HG02943 (cell line): ENCODE measurements around the gene ABHD16A.
A peak's percentile ranks its signal among the peaks of the same experiment; 100 is the strongest.

Source experiments
- ATAC-seq: cut with Tn5 transposase; IDR thresholded peaks from one replicate; pipeline ENCODE4 v1.9.1; 2021; ENCODE audit warnings: mild to moderate bottlenecking, low read depth, moderate library complexity; ENCODE audit not compliant: unreplicated experiment

The ABHD16A gene

DNA sequence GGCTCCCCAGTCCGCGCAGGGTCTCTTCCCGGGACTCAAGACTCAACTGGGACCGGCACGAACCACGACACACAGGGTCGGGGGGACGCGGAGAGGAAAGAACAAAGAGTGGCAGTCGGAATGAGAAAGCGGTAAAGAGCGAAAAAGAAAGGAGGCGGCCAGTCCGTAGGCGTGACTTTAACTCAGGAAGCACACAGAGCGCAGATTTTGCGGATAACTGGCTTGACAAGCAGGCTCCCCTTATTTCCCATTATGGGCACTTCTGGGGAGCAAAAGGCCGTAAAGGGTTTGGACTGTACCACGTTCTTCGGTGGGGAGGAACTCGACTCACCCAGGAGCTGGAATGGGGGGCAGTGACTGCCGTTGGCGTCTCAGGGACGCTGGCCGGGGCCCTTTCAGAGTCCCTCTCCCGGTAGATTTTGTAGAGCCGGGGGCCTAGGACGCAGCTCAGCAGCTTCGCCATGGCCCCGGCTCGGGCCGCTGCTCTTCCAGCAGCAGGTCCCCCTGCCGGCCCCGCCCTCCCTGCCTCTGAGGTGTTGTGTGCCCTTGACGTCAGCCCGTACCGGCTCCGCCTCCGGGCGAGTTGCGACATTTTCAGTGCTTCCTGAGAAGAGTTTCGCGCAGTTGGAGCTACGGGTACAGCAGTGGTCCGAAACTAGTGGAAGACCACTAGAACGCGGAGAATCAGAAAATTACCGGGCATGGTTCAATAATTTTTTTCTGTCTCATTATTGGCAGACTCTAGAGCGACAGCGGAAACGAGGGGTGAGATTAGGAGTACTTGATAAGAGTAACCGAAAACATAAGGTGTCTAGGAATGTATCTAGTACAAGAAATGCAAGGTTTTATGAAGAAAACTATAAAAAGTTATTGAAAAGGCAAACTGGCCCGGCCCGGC, at the start of gene ABHD16A:
Gene ABHD16A, minus strand, starts transcription at position 506 of the 898 bp plus-strand sequence. Its CDS starts 43 bp downstream, at position 463.
- ATAC-seq, result peak; percentile 75

DNA sequence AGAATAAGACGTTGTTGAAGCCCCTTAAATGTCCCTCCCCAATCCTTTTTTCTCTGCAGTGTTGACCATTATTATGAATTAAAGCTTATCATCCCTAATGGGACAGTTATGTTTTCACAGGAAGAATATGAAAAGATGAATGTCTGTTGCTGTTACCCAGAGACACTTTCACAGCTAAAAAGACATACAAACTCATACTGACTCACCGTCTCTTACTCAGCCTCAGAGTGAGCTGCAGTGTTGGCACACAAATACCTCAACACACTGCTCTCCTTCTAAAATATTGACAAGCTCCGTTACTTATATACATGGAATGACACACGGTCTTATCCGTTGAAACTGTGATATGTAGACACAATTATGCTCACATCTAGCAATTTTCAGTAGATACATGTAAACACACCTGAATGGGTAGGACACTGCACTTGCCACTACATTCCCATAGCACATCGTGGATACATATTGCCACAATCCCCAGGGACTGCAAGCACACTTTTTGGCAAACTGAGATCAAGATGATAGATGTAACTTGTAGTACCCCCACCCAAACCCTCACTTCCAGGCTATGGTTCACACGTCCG, 49.7 kb upstream of the ABHD16A start:
- ATAC-seq, result no peak

DNA sequence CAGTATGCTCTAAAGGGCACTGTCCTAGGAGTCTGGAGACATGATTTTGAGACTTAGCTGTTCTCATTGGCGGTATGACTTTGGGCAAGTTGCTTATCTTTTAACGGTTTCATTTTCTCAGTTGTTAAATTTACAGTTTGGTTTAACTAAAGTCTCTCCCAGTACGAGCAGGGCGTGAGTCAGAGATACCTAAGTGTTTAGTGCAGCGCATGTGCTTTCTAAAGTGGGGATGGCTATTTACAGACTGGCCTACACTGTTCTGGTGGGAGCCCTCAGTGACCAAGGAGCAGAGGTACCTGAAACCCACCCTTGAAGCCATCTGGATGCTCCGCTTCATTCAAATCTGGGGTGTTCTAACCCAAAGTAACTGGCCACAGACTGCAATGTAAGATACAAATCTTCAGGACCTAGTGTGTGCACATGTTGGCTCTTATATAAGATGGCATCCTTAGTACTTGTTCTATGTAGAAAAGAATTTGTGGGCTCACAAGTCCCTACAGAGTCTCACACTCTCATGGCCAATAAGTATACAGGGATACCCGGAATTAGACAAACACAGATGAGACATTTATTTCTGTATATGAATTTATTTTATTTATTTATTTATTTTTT, 47.4 kb upstream of the ABHD16A start:
- ATAC-seq, result no peak

DNA sequence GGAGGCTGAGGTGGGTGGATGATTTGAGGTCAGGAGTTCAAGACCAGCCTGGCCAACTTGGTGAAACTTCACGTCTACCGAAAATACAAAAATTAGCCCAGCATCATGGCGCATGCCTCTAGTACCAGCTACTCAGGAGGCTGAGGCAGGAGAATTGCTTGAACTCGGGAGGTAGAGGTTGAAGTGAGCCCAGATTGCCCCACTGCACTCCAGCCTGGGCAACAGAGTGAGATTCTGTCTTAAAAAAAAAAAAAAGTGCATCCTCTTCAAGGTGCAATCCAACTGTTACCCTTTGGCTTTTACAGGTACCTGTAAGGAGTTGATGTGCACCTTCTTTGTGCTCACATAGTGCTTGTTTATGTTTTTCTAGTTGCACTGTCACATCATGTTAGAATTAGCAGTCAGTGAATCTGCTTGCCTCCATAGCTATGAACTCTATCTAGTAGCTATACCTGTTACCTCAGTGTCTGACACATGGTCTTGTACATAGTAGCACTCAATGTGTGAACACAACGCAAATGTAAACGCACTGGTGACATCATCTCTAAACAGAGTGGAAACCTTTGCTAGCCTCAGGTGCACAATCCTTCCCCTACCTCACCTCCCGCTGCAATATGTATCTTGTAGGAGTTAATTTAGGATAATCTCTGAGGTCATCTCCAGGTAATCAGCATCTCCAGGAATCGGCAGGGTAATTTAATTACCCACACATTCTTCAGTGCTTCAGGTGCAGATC, 46.3 kb upstream of the ABHD16A start:
- no peak for ATAC-seq

DNA sequence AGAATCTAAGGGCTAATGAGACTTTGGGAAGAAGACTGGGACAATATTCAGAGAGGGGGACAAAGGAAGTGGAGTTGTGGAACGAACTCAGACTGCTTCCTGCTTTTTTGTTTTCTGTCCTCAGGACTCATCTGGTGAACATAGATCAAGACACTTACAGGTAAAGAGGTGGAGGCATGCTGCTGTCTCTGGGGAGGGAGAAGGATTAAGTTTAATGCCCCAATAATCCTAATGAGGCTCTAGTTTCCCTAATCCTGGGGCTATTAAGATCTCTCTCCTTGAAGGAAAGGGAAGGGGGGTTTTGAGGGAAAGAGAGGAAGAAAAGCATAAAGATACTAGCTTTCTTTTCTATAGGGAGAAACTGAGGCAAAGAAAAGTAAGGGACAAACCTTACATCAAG, 41.3 kb upstream of the ABHD16A start:
- no peak for ATAC-seq

DNA sequence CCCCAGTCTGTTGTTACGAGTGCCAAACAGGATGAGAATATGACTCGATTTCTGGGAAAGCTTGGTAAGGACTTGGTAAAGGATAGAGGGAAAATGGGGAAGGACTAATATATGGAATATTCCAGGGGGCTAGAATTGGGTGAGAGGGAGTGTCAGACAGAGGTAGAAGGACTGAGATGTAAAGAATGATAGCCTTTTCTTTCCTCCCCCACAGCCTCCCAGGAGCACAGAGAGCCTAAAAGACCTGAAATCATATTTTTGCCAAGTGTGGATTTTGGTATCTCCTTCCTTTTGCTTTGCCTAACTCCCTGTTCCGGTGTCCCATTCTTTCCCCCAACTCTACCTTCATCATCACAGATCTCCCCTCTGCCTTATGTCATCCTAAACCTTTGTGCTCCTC, 39.8 kb upstream of the ABHD16A start:
- ATAC-seq, result no peak

DNA sequence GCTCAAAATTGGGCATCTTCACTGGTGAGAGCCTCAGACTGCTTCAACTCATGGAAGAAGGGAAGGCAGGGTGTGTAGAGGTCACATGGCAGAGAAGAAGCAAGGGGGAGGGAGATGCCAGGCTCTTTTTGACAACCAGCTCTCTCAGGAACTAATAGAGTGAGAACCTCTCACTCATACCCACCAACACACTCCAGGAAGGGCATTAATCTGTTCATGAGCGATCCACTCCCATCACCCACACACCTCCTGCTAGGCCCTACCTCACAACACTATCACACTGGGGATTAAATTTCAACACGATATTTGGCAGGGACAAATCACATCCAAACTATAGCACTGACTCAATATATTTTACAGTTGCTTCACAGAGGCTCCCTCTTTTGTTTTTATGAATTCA, 38.7 kb upstream of the ABHD16A start:
- ATAC-seq, result no peak

DNA sequence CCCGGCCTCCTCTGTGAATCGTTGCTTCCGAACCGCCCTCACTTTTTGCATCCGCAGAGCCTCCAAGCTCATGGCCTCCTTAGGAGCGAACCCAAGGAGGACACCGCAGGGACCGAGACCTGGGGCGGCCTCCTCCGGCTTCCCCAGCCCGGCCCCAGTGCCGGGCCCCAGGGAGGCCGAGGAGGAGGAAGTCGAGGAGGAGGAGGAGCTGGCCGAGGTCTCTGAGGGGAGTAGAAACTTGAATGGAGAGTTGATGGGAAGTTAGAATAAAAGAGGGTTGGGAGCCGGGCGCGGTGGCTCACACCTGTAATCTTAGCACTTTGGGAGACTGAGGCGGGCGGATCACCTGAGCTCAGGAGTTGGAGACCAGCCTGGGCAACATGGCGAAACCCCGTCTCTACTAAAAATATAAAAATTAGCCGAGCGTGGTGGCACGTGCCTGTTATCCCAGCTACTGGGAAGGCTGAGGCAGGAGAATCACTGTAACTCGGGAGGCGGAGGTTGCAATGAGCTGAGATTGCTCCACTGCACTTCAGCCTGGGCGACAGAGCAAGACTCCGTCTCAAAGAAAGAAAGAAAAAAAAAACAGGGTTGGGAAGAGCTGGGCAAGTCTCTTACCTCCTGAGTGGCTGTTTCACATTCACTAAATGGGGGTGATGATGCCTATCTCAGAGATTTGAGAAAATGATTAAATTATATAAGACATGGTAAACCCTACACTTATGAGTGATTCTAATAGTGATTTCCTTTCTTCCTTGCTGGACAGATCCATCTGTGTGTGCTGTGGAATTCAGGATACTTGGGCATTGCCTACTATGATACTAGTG, 37.5 kb upstream of the ABHD16A start:
- no peak for ATAC-seq

DNA sequence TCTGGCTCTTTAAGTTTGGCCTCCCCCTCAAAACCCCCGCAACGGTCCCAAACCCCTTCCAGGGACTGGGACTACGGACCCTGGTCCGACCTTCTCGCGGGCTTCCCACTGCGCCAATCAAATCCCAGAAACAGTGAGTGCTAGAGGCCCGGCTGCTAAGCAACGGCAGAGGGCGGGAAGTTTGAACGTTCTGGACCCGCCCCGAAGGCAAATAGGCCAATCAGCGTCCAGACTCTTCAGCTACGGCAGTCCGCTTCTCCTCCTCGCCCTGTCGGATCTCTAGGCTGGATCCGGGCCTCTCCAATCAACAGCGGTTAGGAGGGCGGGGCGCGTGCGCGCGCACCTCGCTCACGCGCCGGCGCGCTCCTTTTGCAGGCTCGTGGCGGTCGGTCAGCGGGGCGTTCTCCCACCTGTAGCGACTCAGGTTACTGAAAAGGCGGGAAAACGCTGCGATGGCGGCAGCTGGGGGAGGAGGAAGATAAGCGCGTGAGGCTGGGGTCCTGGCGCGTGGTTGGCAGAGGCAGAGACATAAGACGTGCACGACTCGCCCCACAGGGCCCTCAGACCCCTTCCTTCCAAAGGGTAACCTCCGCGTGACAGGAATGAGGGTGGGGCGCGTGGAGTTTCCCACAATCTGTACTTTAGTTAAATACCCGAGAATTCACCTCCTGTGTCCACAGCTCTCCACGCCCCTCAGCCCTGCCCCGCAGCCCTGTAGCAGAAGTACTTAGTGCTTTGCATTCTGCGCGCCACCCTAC, 36.7 kb upstream of the ABHD16A start, which contains the start of gene MSH5:
Gene MSH5, plus strand, starts transcription at position 367 of the 758 bp plus-strand sequence. CDS start 462 bp downstream, outside the sequence.
- peak; percentile 62 for ATAC-seq

DNA sequence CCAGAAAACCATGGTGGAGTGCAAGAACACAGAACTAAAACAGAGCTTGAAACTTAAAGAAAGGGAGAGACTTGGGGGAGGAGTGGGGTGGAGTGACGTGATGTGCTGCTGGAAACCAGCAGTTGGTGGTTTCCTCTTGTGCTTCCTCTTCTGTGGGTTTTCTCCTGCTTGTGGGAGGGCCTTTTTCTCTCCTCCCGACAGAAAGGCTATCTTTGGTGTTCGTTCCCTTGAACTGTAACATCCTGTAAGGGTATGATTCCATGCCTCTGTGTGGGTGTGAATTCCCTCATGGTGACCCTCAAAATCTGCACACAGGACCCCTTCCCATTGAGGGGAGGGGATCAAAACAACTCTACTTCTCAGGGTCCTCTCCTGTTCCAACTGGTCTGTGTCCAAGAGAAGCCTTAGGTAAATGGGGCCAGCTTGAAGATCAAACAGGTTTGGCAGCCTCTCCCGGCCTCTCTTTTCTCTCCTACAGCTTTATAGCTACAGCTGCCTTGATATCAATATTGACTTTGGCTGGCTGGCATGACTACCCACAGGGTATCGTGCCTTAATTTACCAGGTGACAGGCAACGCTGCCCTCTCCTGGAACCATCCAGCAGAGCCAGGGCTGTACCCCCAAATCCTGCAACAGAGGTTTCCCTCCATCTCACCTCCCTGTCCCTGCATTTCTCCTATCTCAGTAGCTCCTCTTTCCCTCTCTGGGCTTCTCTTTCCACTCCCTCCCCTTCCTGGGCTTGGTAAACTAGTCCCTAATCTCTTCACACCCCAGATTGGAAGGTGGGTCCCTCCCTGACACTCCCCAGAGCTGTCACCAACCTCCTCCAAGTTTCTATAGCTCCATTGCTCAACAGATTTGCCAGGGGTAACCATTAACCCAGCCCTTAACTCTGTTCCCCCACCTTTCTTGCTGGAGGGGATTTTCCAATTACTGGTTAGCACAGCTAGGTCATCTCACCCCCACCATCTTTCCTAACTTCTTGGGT, 35.2 kb upstream of the ABHD16A start:
- ATAC-seq, result no peak

DNA sequence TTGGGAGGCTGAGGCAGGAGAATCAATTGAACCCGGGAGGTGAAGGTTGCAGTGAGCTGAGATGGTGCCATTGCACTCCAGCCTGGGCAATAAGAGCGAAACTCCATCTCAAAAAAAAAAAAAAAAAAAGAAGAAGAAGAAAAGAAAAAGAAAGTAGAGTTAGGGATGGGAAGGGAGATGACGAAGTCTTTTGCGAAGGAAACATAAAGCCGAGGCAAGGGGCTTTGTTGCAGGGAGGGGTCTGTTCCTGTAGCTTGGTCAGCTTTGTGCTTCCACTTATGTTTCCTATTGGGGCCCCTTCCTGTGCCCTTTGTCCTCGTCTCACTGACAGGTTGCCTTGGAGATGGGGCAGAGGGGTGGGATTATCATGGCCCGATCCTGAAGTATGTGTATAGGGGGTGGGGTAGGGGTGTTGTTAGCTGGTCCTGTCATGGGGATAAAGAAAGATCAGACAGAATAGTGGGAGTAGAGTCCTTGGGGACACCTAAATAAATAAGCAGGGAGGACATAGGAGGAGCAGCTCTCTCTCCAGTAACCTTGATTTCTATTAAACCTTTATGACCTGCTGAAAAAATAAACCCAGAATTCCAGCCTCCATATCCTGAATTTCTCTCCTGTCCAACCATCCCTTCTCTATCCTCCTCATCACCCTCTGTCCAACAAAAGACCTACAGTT, 34.3 kb upstream of the ABHD16A start:
- ATAC-seq, result no peak

DNA sequence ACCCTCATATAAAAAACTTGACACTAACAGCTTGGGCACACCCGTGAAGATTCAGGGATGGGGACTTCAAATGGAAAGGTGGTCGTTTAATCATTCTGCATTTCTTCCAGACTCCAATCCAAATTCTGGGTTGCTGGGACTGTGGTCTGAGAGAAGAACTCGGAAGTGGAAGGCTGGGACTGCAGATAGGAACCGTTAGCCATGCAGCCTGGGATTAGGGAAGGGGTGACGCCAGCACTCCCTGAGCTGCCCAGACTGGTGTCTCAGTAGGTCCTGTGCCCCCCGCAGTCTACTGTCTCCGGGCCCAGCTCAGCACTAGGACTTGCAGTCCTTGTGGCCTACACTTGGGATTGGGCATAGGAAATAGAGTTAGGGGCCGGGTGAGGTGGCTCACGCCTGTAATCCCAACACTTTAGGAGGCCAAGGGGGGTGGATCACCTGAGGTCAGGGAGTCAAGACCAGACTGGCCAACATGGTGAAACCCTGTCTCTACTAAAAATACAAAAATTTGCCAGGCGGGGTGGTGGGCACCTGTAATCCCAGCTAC, 33.7 kb upstream of the ABHD16A start:
- no peak for ATAC-seq

DNA sequence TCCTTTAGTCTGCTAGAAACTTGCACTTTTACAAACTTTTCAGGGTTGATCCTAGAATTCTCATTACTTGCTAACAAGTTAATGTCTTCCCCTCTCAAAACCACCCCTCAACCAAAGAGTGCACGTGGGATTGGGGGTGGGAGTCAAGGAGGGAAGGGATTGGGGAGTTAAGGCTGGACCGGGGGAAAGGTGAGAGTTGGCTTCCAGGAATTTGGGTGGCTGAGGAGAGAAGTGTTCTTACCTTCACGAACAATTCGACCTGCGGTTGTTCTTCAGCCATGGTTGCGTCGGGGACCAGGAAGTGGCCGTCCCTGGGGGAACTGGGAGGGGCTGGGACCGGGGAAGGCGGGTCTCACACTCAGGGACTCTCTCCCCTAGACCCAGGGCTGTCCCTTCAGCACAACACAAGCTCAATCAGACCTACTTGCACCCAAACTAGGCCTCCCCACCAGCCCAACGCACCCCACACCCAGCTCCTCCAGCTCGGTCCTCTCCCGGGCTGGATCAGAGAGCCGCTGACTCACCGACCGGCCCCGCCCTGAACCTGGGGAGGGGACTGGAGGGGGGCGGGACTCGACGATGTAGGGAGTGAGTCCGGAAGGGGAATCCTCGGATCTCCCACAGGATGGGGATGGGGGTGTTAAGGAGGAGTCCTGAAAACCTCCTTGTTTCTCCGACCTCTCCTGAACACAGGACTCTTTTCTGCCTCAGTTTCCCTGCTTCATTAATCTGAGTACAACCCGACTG, 33.1 kb upstream of the ABHD16A start, which contains the start of gene CLIC1:
Gene CLIC1, minus strand, starts transcription at position 510 of the 747 bp plus-strand sequence. Its CDS starts 230 bp downstream, at position 280.
- no peak for ATAC-seq

DNA sequence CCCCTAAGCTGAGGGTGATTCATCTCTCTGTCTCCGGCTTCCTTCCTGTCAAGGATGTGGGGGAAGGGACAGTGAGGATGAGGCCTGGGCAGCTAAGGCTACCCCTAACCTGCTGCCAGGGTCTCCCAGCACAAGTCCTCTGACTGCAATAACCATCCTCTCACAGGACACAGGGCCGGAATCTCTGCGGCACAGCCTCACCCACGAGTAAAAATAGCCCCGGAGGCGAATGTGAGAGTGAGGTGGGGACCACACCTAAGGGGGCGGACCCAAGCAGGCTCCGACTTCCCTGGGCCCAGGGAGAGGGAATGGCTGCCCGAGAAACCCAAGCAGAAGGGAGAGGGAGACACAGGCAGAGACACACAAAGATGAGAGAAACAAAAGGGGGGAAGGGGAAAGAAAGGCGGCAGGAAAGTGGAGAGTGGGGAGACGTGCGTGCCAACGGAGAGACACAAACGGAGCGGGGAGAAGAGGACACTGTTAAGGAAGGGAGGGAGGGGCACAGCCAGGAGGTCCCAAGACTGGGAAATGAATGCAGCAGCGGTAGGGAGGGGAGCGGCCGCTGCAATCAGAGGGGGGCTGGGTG, 31.8 kb upstream of the ABHD16A start:
- no peak for ATAC-seq

DNA sequence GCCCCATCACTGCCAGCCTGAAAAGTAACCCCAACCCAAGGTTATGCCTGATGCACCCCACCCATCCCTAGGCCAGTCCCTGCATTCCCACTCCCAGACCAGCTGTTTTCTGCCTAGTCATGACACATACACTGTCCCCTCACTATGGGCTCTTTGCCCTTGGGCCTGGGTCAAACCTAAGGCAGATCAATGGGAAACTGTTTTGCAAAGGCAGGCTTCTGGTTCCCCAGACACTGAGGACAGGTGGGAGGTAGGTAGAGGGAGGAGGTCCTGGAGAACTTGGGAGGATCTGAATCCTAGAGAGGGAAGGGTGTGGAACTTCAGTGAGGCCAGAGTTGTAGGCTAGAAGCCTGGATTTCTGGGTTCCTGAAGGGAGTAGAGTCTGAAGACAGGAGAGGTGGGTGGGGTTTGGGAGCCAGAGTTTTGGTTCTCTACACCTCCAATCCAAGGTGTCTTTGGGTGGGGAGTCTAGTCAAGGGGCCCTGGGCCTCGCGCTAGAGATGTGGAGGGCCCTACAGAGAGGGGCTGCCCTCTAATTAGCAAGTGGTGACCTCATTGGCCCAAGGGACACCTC, 31.2 kb upstream of the ABHD16A start:
- ATAC-seq, result no peak

DNA sequence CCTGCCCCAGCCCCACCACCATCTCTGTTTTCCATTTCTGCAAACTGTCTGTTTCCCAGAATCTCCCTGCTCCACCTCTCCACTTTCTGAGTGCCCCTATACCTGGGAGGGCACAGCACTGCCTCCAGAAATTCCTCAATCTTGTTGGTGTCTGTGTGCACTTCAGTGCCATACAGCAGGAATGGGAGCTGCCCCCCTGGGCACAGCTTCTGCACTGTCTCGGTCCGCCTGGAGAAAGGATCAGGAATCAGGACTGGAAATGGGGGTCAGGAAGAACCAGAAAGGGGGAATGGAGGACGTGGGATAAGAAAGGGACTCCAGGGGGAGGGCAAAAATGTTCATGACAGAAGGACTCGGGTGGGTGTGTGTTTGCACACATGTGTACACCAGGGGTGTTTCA, 30.6 kb upstream of the ABHD16A start:
- no peak for ATAC-seq
